Subcutaneous adipose tissue (tissue), 4 donors: Measurements from ENCODE around the gene CENPS. TPM values are rescaled to one million over a fixed set of nuclear protein-coding genes. Genes with fewer than 3 reads are reported as not detected.

Experiments used
- total RNA-seq, 4 donors: library from RNA; depleted of rRNA; stranded (reverse); fragments of >200 nt; gene quantifications; one replicate each; pipeline ENCODE4 v1.1.0, GENCODE V29; 2016
- TF ChIP-seq, protein P1 (sequence below): fragments of 450-650 bp; IDR thresholded peaks from one replicate; pipeline ENCODE4 v1.5.1; 2016; ENCODE audit warnings: low read depth, mild to moderate bottlenecking, control low read depth, antibody characterized with exemption, moderate library complexity

Gene CENPS
- total RNA-seq, 4 donors from 2014 or later: 3.3 to 11.9 (median 4.7) TPM

DNA sequence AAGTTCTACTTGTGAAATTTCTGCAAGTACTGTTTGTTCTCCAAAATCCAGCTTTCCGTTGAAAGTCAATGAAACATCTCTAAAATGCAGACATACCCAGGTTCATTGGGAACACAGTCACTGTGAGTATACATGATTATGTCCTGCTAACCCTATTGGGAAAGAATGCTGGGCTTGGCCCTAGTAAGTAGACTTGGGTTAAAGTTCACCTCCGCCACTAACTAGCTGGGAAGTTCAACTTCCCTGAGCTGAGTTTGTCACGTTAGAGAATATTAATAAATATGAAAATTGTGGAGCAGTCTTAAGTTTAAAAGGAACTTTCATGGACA, 41.9 kb upstream of the CENPS start:
- TF ChIP-seq, protein P1, sequence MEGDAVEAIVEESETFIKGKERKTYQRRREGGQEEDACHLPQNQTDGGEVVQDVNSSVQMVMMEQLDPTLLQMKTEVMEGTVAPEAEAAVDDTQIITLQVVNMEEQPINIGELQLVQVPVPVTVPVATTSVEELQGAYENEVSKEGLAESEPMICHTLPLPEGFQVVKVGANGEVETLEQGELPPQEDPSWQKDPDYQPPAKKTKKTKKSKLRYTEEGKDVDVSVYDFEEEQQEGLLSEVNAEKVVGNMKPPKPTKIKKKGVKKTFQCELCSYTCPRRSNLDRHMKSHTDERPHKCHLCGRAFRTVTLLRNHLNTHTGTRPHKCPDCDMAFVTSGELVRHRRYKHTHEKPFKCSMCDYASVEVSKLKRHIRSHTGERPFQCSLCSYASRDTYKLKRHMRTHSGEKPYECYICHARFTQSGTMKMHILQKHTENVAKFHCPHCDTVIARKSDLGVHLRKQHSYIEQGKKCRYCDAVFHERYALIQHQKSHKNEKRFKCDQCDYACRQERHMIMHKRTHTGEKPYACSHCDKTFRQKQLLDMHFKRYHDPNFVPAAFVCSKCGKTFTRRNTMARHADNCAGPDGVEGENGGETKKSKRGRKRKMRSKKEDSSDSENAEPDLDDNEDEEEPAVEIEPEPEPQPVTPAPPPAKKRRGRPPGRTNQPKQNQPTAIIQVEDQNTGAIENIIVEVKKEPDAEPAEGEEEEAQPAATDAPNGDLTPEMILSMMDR: no peak

DNA sequence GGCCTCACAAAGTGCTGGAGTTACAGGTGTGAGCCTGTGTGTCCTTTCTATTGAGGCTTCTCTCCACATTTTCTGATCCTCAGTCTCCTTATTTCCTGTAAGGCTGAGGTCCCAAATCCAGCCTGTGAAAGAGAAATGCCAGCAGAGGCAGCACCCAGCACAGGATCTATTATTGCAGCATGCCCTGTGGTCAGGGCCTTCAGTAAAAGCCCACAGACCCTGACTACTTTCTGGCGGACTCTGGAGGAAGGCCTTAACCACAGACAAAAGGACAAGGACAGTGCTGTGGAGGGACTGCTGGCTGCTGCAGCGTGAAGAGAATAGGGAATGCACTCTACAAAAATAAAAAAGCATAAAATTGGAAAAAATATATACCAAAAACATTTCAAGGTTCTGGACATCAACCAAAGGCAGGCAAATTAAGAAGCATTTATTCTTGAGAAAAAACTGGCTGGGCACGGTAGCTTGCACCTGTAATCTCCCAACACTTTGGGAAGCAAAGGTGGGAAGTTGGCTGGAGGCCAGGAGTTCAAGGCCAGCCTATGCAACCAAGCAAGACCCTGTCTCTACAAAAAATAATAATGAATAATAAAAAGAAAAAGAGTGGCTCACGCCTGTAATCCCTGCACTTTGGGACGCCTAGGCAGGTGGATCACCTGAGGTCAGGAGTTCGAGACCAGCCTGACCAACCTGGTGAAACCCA, 40.8 kb upstream of the CENPS start:
- TF ChIP-seq, protein P1: no peak

DNA sequence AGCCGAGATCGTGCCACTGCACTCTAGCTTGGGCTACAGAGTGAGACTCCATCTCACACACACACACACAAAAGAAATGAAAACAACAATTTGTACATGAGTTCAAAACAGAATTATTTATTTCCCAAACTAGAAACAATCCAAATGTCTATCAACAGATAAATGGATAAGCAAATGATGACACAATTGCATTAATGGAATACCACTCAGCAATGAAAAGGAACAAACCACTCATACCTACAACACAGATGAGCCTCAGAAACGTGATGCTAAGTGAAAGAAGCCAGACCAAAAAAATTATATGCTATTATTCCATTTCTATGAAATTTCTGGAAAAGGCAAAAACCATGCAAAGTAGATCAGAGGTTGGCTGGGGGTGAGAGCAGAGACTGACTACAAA, 33.4 kb upstream of the CENPS start:
- TF ChIP-seq, protein P1: no peak

DNA sequence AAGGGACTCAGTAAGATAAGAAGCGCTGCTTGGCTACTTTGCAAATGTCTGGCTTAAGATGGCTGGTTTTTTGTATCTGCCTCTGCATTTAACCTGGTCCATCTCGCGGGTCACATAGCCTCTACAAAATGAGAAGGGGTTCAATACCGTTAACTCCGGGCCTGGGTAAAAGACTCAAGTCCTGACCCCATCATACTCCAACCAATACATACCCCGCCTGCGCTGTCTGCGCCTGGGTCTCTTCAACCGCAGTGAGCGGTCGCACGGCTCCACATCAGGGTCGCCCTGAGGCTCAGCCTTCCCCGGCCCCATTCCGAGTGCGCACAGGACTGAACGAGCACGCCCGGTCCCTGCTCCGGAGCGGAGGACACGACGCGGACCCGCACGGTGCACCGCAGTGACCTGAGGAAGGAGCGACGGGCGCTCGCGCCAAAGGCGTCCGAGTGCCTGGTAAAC, 31.9 kb upstream of the CENPS start:
- TF ChIP-seq, protein P1: no peak

DNA sequence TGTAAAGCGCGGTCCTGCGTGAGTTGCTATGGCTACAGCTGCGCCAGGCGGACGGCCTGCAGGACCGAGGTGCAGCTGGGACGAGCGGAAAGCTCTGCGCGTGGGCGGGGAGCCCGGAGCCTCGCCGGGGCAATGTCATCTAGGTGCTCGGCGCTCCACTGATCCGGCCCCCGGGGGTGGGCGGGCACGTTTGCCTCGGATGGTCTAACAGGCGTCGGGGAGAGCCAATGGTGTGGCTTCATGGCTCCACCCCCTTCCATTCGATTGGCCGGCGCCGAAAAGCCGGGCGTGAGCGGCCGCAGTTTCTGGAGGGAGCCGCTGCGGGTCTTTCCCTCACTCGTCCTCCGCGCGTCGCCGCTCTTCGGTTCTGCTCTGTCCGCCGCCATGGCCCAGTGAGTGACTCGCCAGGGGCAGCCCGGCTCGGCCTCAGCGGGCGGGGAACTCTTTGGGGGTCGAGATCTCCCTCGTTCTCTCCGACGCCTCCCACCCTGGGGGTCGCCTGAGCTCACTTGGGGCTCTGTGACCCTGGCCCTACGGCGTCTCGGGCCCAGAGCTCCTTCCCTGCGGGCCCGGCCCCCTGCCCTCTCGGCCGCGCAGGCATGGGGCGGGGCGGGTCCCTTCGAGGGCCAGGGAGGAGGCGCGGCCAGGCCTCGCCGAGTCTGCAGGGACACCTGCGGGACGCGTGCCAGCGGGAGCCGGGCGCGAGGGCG, 31.3 kb upstream of the CENPS start, which contains the start of gene PGD:
Gene PGD (plus strand): TSS at position 331 of the 710 bp plus-strand sequence. CDS start 54 bp downstream, at position 385.
- TF ChIP-seq, protein P1: no peak

DNA sequence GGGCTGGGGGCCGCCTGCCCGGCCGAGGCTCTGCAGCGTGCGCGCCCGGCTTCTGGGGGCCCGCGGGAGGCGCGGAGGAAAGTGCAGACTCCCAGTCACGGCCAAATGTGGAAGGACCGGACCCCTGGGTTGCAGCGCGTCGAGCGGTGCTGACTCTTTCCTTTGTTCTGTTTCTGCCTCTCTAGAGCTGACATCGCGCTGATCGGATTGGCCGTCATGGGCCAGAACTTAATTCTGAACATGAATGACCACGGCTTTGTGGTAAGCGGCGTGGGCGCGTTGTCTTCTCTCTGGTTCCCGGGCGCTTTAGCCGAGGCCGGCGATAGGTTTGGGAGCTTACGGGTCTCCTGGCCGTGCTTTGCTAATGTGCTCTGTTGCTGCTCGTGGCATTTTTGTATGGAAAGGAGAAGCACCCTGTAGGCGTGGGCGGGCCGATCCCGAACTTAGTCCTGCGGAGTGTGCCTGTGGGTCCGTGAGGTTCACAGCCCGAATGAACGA, 30.7 kb upstream of the CENPS start:
- TF ChIP-seq, protein P1: no peak

DNA sequence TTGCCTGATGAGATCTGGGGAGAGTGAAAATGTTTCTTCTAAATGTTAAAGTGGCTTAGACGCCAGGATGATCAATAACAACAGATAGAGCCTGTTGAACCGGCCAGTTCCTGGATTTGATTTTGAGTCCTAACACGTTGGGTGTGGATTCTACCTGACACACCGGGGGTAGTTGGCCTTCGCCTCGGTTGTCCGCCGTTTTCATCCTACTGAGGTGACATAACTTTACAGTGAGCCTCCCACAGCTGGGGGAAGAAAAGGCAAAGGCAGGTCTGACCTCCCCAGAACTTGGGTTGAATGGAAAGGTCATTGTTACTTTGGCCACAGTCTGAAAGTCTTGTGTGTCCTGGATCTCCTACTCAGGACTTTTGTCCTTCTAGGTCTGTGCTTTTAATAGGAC, 30.2 kb upstream of the CENPS start:
- TF ChIP-seq, protein P1: no peak
